ENCODE results near the gene MYOF.

MYOF gene

GRCh38 chr10:93482145-93482834, at the start of gene MYOF:
Gene MYOF (minus strand): TSS chr10:93482334. CDS start chr10:93482194, 140 bp downstream.
- TF ChIP-seq SNAI2 (CRISPR knock-in tag; IDR thresholded peaks at IDR 0.05) (no peak), GLIS3 (CRISPR knock-in tag; IDR thresholded peaks at IDR 0.05) (no peak), OSR1 (CRISPR knock-in tag; IDR thresholded peaks at IDR 0.05) (no peak), PATZ1 (CRISPR knock-in tag; IDR thresholded peaks at IDR 0.05; ENCODE audit: borderline replicate concordance) (no peak), ESRRG (CRISPR knock-in tag; IDR thresholded peaks at IDR 0.05) (no peak), POU6F1 (CRISPR knock-in tag; IDR thresholded peaks at IDR 0.05; ENCODE audit: borderline replicate concordance, low read depth) (no peak), ZC3H10 (CRISPR knock-in tag; IDR thresholded peaks at IDR 0.05) (no peak), ZNF565 (CRISPR knock-in tag; conservative IDR thresholded peaks at IDR 0.05; ENCODE audit: low read depth) (no peak)
- ATAC-seq = peak; percentile 85

- TF ChIP-seq ZC3H10 (CRISPR knock-in tag; IDR thresholded peaks at IDR 0.05) (no peak), CREB5 (CRISPR knock-in tag; IDR thresholded peaks at IDR 0.05; ENCODE audit: low read depth) (no peak)
- no peak for ATAC-seq
Measured at GRCh38 chr10:93518531-93518930, 36.4 kb upstream of the MYOF start.

GRCh38 chr10:93516006-93516380, 33.9 kb upstream of the MYOF start:
- no peak for ATAC-seq
- TF ChIP-seq ZFP3 (CRISPR knock-in tag; IDR thresholded peaks at IDR 0.05) (no peak), RARB (CRISPR knock-in tag; IDR thresholded peaks at IDR 0.05) (no peak), PPARA (CRISPR knock-in tag; IDR thresholded peaks at IDR 0.05; ENCODE audit: borderline replicate concordance) (no peak), ISL1 (CRISPR knock-in tag; IDR thresholded peaks at IDR 0.05) (no peak), OSR1 (CRISPR knock-in tag; IDR thresholded peaks at IDR 0.05) (no peak), CREB5 (CRISPR knock-in tag; IDR thresholded peaks at IDR 0.05; ENCODE audit: low read depth) (no peak), ZFP30 (CRISPR knock-in tag; IDR thresholded peaks at IDR 0.05) (no peak), ZC3H10 (CRISPR knock-in tag; IDR thresholded peaks at IDR 0.05) (no peak), ZNF8 (CRISPR knock-in tag; IDR thresholded peaks at IDR 0.05) (no peak), GLIS3 (CRISPR knock-in tag; IDR thresholded peaks at IDR 0.05) (no peak), BACH2 (CRISPR knock-in tag; IDR thresholded peaks at IDR 0.05; ENCODE audit: borderline replicate concordance) (no peak), SNAI2 (CRISPR knock-in tag; IDR thresholded peaks at IDR 0.05) (no peak), TSHZ2 (CRISPR knock-in tag; IDR thresholded peaks at IDR 0.05) (no peak), ESRRG (CRISPR knock-in tag; IDR thresholded peaks at IDR 0.05) (no peak), PATZ1 (CRISPR knock-in tag; IDR thresholded peaks at IDR 0.05; ENCODE audit: borderline replicate concordance) (no peak), ZNF70 (CRISPR knock-in tag; IDR thresholded peaks at IDR 0.05) (no peak), ARNTL (CRISPR knock-in tag; IDR thresholded peaks at IDR 0.05; ENCODE audit: borderline replicate concordance, low read depth) (no peak), POU6F1 (CRISPR knock-in tag; IDR thresholded peaks at IDR 0.05; ENCODE audit: borderline replicate concordance, low read depth) (no peak)

Data from SK-N-SH treated with all-trans-retinoic acid at 6 μM for 48 hours (cell line).